Stimulated activated effector memory CD8-positive, alpha-beta T cell treated with anti-CD3 and anti-CD28 coated beads, Interleukin-12 subunit alpha, Interleukin-12 subunit beta, amount 100 ng/mL, for 72 hours (primary cell): ENCODE results near the gene LRMDA.
A peak's percentile ranks its signal among the peaks of the same experiment; 100 is the strongest.

ENCODE experiments used
- ATAC-seq: fragments of 150-1000 bp; cut with Tn5 transposase; 2 replicates; pipeline ENCODE4 v1.10.0; 2021
- DNase-seq, 2 donors: peaks; one replicate each; pipeline ENCODE4 v3.0.0; 2021 to 2022; ENCODE audit warnings: low spot score in 2 of 2
- H3K27ac Mint-ChIP-seq: one replicate; pipeline ENCODE4 v1.8.0; 2022; ENCODE audit warnings: mild to moderate bottlenecking, mixed read lengths
- H3K36me3 Mint-ChIP-seq: one replicate; pipeline ENCODE4 v1.8.0; 2022; ENCODE audit warnings: mild to moderate bottlenecking, mixed read lengths
- H3K4me1 Mint-ChIP-seq: one replicate; pipeline ENCODE4 v1.8.0; 2022; ENCODE audit warnings: mixed read lengths
- H3K4me3 Mint-ChIP-seq: one replicate; pipeline ENCODE4 v1.8.0; 2022; ENCODE audit warnings: mild to moderate bottlenecking, mixed read lengths
- H3K9me3 Mint-ChIP-seq: one replicate; pipeline ENCODE4 v1.8.0; 2022; ENCODE audit warnings: mixed read lengths

The LRMDA gene

GRCh38 chr10:75650648-75651047 is 219.2 kb downstream of the LRMDA start:
- no peak for ATAC-seq
- no peak overlapping the region for H3K27ac Mint-ChIP-seq

GRCh38 chr10:75651417-75651816 is 220.0 kb downstream of the LRMDA start:
- Mint-ChIP-seq H3K4me1 (no peaks in the 10 kb centered on the region), H3K9me3 (no peaks in the 10 kb centered on the region), H3K27ac (no peak overlapping the region), H3K36me3 (no peaks in the 10 kb centered on the region), H3K4me3 (no peak overlapping the region)
- DNase-seq: no peak
- ATAC-seq: no peak

More at GRCh38 chr10:75650648-75651047, 219.2 kb downstream of the LRMDA start:
- Mint-ChIP-seq H3K4me1 (no peaks in the 10 kb centered on the region), H3K4me3 (no peak overlapping the region), H3K36me3 (no peaks in the 10 kb centered on the region), H3K9me3 (no peaks in the 10 kb centered on the region)
- DNase-seq: no peak

- no peak overlapping the region for H3K4me3 Mint-ChIP-seq
- no peak for ATAC-seq
- H3K4me1 Mint-ChIP-seq: no peaks in the 10 kb centered on the region
- no peak overlapping the region for H3K27ac Mint-ChIP-seq
- no peaks in the 10 kb centered on the region for H3K9me3 Mint-ChIP-seq
- no peak for DNase-seq
- no peaks in the 10 kb centered on the region for H3K36me3 Mint-ChIP-seq
Measured at GRCh38 chr10:75652146-75652740, 220.8 kb downstream of the LRMDA start.

- ATAC-seq: no peak
- Mint-ChIP-seq H3K36me3 (no peaks in the 10 kb centered on the region), H3K4me1 (no peaks in the 10 kb centered on the region), H3K9me3 (no peaks in the 10 kb centered on the region), H3K4me3 (no peak overlapping the region), H3K27ac (no peak overlapping the region)
- no peak for DNase-seq
Measured at GRCh38 chr10:75653761-75654160, 222.3 kb downstream of the LRMDA start.

GRCh38 chr10:75654171-75654771 is 222.8 kb downstream of the LRMDA start:
- DNase-seq (no peak), ATAC-seq (no peak)
- Mint-ChIP-seq H3K36me3 (no peaks in the 10 kb centered on the region), H3K4me3 (no peak overlapping the region), H3K9me3 (peaks cover 1% of the 10 kb centered on the region), H3K4me1 (no peaks in the 10 kb centered on the region), H3K27ac (no peak overlapping the region)

- H3K9me3 Mint-ChIP-seq: peaks cover 2% of the 10 kb centered on the region
- no peak for DNase-seq
- no peaks in the 10 kb centered on the region for H3K4me1 Mint-ChIP-seq
- H3K36me3 Mint-ChIP-seq: no peaks in the 10 kb centered on the region
- H3K27ac Mint-ChIP-seq: no peak overlapping the region
- H3K4me3 Mint-ChIP-seq: no peak overlapping the region
- no peak for ATAC-seq
Measured at GRCh38 chr10:75654772-75655171, 223.3 kb downstream of the LRMDA start.

- Mint-ChIP-seq H3K9me3 (peaks cover 2% of the 10 kb centered on the region), H3K27ac (no peak overlapping the region), H3K4me3 (no peak overlapping the region), H3K36me3 (no peaks in the 10 kb centered on the region), H3K4me1 (no peaks in the 10 kb centered on the region)
- ATAC-seq (peak; percentile 24), DNase-seq (no peak)
Measured at GRCh38 chr10:75655791-75656451, 224.5 kb downstream of the LRMDA start.

- H3K27ac Mint-ChIP-seq: no peak overlapping the region
Measured at GRCh38 chr10:75657351-75657750, 225.9 kb downstream of the LRMDA start.

GRCh38 chr10:75658036-75658435 is 226.6 kb downstream of the LRMDA start:
- peaks cover 2% of the 10 kb centered on the region for H3K9me3 Mint-ChIP-seq
- H3K4me3 Mint-ChIP-seq: no peak overlapping the region
- no peaks in the 10 kb centered on the region for H3K36me3 Mint-ChIP-seq
- no peak for ATAC-seq
- DNase-seq: no peak
- no peak overlapping the region for H3K27ac Mint-ChIP-seq
- H3K4me1 Mint-ChIP-seq: no peaks in the 10 kb centered on the region

More at GRCh38 chr10:75657351-75657750, 225.9 kb downstream of the LRMDA start:
- Mint-ChIP-seq H3K9me3 (peaks cover 2% of the 10 kb centered on the region), H3K4me1 (no peaks in the 10 kb centered on the region), H3K36me3 (no peaks in the 10 kb centered on the region), H3K4me3 (no peak overlapping the region)
- ATAC-seq: no peak
- no peak for DNase-seq

- H3K36me3 Mint-ChIP-seq: no peaks in the 10 kb centered on the region
- no peak for ATAC-seq
- no peak for DNase-seq
- no peak overlapping the region for H3K4me3 Mint-ChIP-seq
- no peaks in the 10 kb centered on the region for H3K4me1 Mint-ChIP-seq
- no peak overlapping the region for H3K27ac Mint-ChIP-seq
- peaks cover 2% of the 10 kb centered on the region for H3K9me3 Mint-ChIP-seq
Measured at GRCh38 chr10:75658496-75658895, 227.1 kb downstream of the LRMDA start.

GRCh38 chr10:75658915-75659314 is 227.5 kb downstream of the LRMDA start:
- Mint-ChIP-seq H3K9me3 (peaks cover 2% of the 10 kb centered on the region), H3K27ac (no peak overlapping the region), H3K4me3 (no peak overlapping the region), H3K36me3 (no peaks in the 10 kb centered on the region), H3K4me1 (no peaks in the 10 kb centered on the region)
- DNase-seq (no peak), ATAC-seq (no peak)

GRCh38 chr10:75660823-75661222 is 229.4 kb downstream of the LRMDA start:
- peaks cover 2% of the 10 kb centered on the region for H3K9me3 Mint-ChIP-seq
- H3K4me3 Mint-ChIP-seq: no peak overlapping the region

GRCh38 chr10:75662715-75663114 is 231.3 kb downstream of the LRMDA start:
- Mint-ChIP-seq H3K36me3 (no peaks in the 10 kb centered on the region), H3K4me3 (no peak overlapping the region), H3K9me3 (peaks cover 2% of the 10 kb centered on the region), H3K27ac (no peak overlapping the region), H3K4me1 (no peaks in the 10 kb centered on the region)
- DNase-seq: no peak
- no peak for ATAC-seq

More at GRCh38 chr10:75660823-75661222, 229.4 kb downstream of the LRMDA start:
- DNase-seq (no peak), ATAC-seq (no peak)
- no peaks in the 10 kb centered on the region for H3K4me1 Mint-ChIP-seq
- no peaks in the 10 kb centered on the region for H3K36me3 Mint-ChIP-seq
- no peak overlapping the region for H3K27ac Mint-ChIP-seq

- Mint-ChIP-seq H3K27ac (no peak overlapping the region), H3K9me3 (peaks cover 2% of the 10 kb centered on the region), H3K36me3 (no peaks in the 10 kb centered on the region), H3K4me1 (no peaks in the 10 kb centered on the region), H3K4me3 (no peak overlapping the region)
- peak; percentile 16 for ATAC-seq
- no peak for DNase-seq
Measured at GRCh38 chr10:75663947-75664664, 232.7 kb downstream of the LRMDA start.

- Mint-ChIP-seq H3K27ac (no peak overlapping the region), H3K36me3 (no peaks in the 10 kb centered on the region), H3K4me3 (no peak overlapping the region), H3K4me1 (no peaks in the 10 kb centered on the region), H3K9me3 (no peaks in the 10 kb centered on the region)
- no peak for ATAC-seq
- DNase-seq: no peak
Measured at GRCh38 chr10:75664968-75665367, 233.5 kb downstream of the LRMDA start.
